Stimulated activated CD8-positive, alpha-beta memory T cell treated with anti-CD3 and anti-CD28 coated beads, Interleukin-2, amount 100 ng/mL, for 48 hours (primary cell): ENCODE results near the gene FHIT.

ENCODE experiments used
- DNase-seq, 2 donors: peaks; one replicate each; pipeline ENCODE4 v3.0.0-alpha.2; 2020; ENCODE audit warnings: low read depth in 2 of 2

FHIT gene

GRCh38 chr3:60490992-60491391 lies 760.3 kb downstream of the FHIT start:
- no peak for DNase-seq

DNA sequence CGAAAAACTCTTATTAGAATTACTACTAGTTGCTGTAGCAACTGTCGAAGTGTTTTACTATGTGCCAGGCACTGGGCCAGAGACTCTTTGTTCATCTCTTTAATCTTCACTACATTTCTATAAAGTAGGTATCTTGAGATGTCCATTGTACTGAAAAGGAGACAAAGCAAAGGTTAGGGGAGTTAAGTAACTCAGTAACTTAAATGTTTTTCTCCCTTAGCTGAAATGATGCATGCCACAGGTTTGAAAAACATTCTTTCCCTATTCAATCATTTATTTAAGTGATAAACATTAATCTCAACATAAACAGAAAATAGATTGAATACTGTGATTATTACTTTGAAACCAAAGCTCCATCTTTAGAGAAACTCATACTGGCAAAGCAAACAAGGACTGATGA lies 776.2 kb downstream of the FHIT start:
- DNase-seq: no peak

DNA sequence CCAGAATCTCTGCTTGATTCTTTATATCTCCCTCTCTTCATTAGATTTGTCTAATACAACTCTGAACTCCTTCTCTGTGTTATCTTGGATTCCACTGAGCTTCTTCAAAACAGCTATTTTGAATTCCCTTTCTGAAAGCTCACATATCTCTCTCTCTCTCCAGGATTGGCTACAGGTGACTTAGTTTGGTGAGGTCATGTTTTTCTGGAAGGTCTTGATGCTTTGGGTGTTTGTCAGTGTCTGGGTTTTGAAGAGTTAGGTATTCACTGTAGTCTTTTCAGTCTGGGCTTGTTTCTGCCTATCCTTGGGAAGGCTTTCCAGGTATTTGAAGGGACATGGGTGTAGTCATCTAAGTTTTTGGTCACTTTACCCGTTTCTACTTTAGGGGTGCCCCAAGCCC lies 781.8 kb downstream of the FHIT start:
- no peak for DNase-seq

- no peak for DNase-seq
Observed at GRCh38 chr3:60463685-60464084, 787.6 kb downstream of the FHIT start.

DNA sequence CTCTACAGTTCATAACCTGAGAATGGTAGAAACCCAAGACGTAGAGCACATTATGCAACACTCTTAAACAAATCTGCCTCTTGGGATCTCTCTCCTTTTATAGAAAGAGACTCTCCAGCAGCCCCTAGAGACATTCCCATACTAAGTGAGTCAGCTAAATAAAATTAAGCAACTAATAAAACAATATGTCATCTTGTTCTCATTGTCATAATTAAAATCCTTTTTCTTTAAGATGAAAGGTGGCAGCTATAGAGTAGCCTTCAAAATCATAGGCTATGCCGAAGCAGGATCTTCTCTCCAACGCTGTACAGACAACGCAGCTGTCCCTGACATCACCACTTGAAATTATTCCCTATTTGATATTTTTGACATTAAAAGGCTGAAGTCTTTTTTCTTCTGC lies 790.0 kb downstream of the FHIT start:
- DNase-seq: no peak

DNA sequence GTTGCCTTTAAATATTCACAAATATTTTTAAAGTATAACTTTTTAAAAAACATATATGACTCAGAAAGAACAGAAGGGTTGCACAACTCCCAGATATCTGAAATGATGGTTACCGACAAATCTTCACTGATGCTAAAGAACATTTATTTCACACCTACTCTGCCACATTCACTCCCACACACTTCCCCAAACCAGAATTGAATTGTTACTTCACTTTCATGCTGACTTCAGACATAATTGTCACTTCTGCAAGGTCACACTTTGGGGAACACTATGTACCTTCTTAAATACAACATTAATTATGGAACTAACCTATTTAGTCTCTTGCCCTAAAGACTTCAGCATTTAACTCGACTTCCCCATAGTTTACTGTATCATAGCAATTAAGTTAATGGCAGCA lies 795.1 kb downstream of the FHIT start:
- DNase-seq: no peak

DNA sequence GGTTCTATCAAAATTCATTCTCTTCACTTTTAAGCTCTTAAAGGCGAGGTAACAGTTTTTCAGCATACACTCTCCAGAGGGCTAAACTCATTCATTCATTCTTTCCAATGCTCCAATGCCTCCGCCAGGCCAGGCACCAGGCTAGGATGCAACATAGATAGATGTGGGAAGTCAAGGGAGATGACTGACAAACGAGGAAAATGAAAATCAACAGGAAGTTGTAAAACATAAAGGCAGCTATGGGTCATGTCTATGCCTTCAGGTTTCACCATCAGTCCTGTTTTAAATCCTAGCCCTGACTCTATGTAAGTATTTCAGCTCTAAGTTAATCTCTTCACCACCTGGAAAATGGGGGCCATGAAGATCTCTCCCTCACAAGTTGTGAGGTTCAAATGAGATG lies 797.9 kb downstream of the FHIT start:
- no peak for DNase-seq

GRCh38 chr3:60448696-60449095 lies 802.6 kb downstream of the FHIT start:
- DNase-seq: no peak

- no peak for DNase-seq
Observed at GRCh38 chr3:60445446-60445845, 805.8 kb downstream of the FHIT start.

DNA sequence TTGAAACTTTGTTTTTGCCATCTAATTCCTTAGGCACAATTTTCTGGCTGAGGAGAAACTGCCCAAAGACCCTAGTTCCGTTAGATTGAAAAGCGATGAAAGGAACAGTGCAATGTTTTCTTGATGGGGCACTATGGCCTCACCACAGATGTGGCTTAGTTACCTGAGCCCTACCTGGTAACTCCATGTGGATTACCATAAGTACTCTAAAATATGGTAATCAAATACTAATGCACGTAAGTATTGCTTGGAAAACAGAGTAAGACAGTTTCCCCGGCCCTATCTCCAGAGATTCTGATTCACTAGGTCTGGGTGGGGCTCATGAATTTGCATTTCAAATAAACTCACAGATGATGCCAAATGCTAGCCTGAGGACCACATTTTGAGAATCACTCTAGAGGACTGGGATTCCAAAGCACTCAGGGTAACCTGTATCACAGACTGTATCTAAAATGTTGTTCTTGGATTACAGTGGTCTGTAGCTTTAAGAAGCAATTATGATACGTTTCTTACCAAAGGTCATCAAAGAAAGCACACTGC lies 806.3 kb downstream of the FHIT start:
- DNase-seq: no peak

DNA sequence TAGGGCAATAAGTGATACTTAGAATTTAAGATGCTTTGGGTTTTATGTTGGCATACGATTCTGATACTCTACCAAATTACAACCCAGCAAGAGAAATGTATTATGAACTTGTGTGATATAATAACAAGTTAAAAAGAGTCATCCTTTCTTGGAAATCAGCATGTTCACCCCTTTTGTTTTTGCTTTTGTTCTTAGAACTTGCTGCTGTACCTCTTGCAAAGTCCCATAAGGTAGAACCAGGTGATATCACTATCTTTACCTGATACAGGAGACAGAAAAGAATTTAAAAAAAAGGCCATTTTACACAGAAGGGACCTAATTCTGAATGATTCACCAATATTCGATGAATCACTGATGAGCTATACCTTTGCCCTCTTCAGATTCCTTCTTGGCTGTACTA lies 810.4 kb downstream of the FHIT start:
- no peak for DNase-seq

GRCh38 chr3:60435941-60436650 lies 815.2 kb downstream of the FHIT start:
- no peak for DNase-seq

- no peak for DNase-seq
Observed at GRCh38 chr3:60434950-60435349, 816.3 kb downstream of the FHIT start.

GRCh38 chr3:60434323-60434722 lies 816.9 kb downstream of the FHIT start:
- no peak for DNase-seq

- DNase-seq: no peak
Observed at GRCh38 chr3:60431599-60431958, 819.7 kb downstream of the FHIT start.

DNA sequence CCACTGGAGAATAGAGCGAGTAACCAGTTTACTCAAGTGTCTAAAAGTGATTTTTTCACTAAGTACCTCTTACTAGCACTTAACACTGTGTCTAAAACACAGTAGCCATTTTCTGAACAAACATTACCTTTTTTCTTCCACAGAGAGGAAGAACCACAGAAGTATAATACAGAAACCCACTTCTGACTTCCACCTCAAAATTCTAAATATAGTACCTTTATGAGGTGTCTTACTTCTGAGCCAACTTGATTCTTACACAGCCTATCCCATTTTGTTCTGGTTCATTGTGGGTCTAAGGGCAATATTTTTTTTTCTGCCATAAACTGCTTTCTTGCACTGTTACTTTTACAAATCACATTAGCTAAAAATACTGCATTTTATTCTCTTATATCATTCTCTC lies 821.0 kb downstream of the FHIT start:
- no peak for DNase-seq

DNA sequence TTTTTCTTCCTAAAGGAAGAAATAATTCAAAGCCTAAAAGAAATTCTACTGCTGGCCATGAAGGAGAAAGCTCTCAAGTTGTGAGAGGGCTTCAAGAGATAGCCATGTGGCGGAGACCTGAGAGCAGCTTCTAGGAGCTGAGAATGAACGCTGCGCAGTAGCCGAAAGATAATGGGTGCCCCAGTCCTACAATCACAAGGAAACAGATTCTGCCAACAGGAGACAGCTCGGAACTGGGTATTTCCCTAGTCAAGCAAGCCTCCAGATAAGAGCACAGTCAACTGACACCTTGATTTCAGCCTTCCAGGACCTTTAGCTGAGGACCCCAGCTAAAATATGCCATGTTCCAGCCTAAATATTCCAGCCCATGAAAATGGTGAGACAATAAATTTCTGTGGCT lies 824.1 kb downstream of the FHIT start:
- no peak for DNase-seq

- DNase-seq: no peak
Observed at GRCh38 chr3:60424942-60425341, 826.3 kb downstream of the FHIT start.

DNA sequence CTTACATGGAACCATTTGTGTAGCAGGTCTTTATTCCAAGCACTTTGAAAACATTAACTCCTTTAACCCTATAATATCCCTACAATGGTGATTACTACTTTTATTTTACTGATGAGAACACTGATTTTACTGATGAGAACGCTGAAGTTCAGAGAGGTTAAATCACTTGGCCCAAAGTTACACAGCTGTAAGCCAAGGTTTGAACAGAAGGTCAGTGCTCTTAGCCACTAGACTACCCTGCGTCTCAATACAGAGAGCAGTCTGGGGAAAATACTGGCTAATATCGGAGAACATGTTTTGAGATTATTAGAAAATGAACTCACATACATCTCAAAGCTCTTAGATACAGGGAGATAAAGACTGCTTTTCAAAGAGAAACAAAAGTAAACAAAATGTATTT lies 827.2 kb downstream of the FHIT start:
- no peak for DNase-seq

GRCh38 chr3:60423556-60423955 lies 827.7 kb downstream of the FHIT start:
- no peak for DNase-seq

- DNase-seq: no peak
Observed at GRCh38 chr3:60421749-60422446, 829.4 kb downstream of the FHIT start.

GRCh38 chr3:60417576-60417975 lies 833.7 kb downstream of the FHIT start:
- no peak for DNase-seq

GRCh38 chr3:60414011-60414410 lies 837.2 kb downstream of the FHIT start:
- no peak for DNase-seq

- no peak for DNase-seq
Observed at GRCh38 chr3:60413551-60413950, 837.7 kb downstream of the FHIT start.
